ENCODE results near the gene MAP3K5.
"Not testable (repeated sequence)": the region's sequence is repeated elsewhere in the genome, so short reads cannot be mapped to it uniquely, and the experiment has no call there.

The MAP3K5 gene

GRCh38 chr6:136604328-136604825 is 187.9 kb downstream of the MAP3K5 start:
- no peak for DNase-seq

GRCh38 chr6:136600818-136601217 is 191.5 kb downstream of the MAP3K5 start:
- DNase-seq, result no peak

GRCh38 chr6:136599329-136600011 is 192.8 kb downstream of the MAP3K5 start:
- DNase-seq, result no peak

GRCh38 chr6:136598048-136598447 is 194.2 kb downstream of the MAP3K5 start:
- DNase-seq, result no peak

GRCh38 chr6:136594671-136595070 is 197.6 kb downstream of the MAP3K5 start:
- no peak for DNase-seq

- peak; percentile 79 for DNase-seq
These were observed 198.4 kb downstream of the MAP3K5 start for GRCh38 chr6:136593748-136594490.

- DNase-seq, result no peak
These were observed 199.2 kb downstream of the MAP3K5 start for GRCh38 chr6:136592930-136593673.

- no peak for DNase-seq
These were observed 200.7 kb downstream of the MAP3K5 start for GRCh38 chr6:136591617-136592016.

GRCh38 chr6:136590846-136591245 is 201.4 kb downstream of the MAP3K5 start:
- not testable (repeated sequence) for DNase-seq

GRCh38 chr6:136587527-136587926 is 204.8 kb downstream of the MAP3K5 start:
- DNase-seq, result no peak

GRCh38 chr6:136586295-136586694 is 206.0 kb downstream of the MAP3K5 start:
- DNase-seq, result no peak

GRCh38 chr6:136585523-136585922 is 206.8 kb downstream of the MAP3K5 start:
- not testable (repeated sequence) for DNase-seq

GRCh38 chr6:136584290-136584689 is 208.0 kb downstream of the MAP3K5 start:
- not testable (repeated sequence) for DNase-seq

GRCh38 chr6:136582711-136583471 is 209.4 kb downstream of the MAP3K5 start:
- DNase-seq, result no peak

GRCh38 chr6:136579800-136580199 is 212.5 kb downstream of the MAP3K5 start:
- no peak for DNase-seq

- DNase-seq, result no peak
These were observed 215.5 kb downstream of the MAP3K5 start for GRCh38 chr6:136576821-136577220.

GRCh38 chr6:136571496-136571895 is 220.8 kb downstream of the MAP3K5 start:
- DNase-seq, result no peak

GRCh38 chr6:136571065-136571464 is 221.2 kb downstream of the MAP3K5 start:
- no peak for DNase-seq

GRCh38 chr6:136568129-136568528 is 224.1 kb downstream of the MAP3K5 start:
- DNase-seq, result no peak

GRCh38 chr6:136567688-136568087 is 224.6 kb downstream of the MAP3K5 start:
- DNase-seq, result no peak

GRCh38 chr6:136566851-136567250 is 225.4 kb downstream of the MAP3K5 start:
- DNase-seq, result no peak

GRCh38 chr6:136566007-136566487 is 226.2 kb downstream of the MAP3K5 start:
- no peak for DNase-seq

GRCh38 chr6:136564180-136564579 is 228.1 kb downstream of the MAP3K5 start:
- no peak for DNase-seq

Measured in islet precursor cell (in vitro differentiated cells).